ENCODE data around the gene ISCA2.

ISCA2 gene

DNA sequence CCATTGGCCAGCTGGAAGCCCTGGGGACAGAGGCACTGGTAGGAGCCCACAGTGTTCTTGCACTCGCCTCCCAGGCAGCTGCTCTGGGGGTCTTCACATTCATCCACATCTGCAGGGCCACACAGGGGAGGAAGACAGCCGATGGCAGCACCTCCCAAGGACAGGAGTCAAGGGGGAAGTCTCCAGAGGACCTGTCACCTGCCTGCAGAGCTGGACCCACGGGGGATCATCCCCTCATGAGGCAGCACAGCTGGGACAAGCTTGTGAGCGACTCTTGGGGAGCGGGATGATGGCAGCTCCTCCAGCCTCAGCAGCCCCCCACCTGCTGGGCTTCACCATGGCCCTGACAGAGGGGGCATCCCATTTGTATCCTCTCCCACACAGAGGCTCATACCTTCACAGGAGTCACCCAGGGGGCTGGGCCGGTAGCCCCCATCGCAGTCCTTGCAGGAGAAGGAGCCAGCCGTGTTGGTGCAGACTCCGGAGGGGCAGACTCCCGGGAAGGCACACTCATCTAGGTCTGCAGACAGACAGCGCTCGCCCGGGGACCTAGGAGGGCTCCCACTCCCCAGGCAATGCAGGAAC is 15.4 kb downstream of the ISCA2 start:
- no peak for DNase-seq (ENCODE audit: low read depth)

DNA sequence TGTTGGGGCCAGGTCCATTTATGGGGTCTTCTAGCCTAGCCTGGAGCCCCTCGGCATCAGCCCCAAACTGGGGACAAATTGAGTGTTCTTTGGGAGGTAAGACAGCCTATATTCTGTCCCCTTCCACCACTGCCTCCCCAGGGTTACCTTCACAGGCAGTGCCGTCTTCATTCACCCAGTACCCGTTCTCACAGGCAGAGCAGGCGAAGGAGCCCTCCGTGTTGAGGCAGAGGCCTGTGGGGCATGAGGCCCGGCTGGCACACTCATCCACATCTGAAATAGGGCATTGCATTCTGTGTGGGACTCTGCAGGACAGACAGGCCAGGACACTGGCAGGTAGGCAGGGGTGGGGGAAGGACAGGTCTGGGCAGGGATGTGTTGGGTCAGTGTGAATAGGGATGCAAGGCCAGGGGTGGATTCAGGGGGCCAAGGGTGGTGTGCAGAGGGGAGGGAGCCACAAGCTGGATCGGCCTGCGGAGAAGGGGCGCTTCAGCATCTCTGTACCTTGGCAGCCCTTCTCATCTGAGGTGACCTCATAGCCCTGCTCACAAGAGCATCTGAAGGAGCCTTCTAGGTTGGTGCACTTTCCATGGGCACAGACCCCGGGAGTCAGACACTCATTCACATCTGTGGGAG is 16.1 kb downstream of the ISCA2 start:
- no peak for DNase-seq (ENCODE audit: low read depth)

DNA sequence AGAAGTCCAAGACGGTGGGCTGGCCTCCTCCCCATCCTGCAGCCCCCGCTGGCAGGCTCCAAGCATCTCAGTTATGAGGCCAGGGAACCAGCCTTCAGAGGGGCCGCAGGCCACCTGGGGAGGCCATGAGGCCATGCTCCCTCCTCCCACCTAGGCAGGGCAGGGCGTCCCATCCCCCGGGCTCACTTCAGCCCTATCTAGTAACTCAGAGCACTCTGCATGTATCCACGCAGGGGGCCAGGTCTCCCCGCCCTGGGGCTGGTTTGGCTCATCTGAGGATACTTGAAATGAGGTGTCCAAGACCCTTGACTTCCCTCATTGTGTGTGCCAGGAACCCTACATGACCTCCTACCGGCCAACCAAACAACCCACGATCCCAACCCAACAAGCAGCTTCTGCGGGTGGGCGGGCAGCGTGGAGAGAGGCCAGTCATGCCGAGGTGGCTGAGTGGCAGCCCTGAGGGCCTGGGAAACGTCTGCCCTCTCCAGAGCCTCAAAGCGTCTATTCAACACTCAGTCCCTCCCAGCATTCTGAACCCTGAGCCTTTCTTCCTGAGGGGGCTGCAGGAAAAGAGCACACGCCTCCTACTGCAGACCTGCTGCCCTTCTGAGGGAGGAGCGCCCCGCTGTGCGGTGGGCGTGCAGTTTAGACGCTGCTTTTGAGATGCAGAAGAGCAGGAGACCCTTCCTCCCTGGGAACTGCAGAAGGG is 16.8 kb downstream of the ISCA2 start:
- DNase-seq (ENCODE audit: low read depth): no peak

DNA sequence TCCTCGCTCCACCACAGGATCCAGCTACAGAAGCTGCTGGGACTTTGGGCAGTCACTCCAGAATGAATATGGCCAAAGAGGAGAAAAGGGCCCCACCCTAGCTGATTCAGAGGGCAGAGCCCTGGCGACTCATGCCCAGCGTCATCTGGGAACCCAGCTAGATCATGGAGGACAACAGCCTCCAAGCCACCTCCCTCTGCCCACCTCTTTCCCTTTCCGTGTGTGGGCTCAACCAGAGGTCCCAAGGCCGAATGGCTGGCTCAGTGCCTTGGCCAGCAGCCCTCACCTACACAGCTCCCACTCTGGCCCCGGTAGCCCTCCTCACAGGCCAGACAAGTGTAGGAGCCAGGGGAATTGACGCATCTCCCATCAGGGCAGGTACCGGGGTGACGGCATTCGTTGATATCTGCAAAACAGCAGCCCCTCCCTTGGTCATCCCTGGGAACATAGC is 17.4 kb downstream of the ISCA2 start:
- no peak for DNase-seq (ENCODE audit: low read depth)

DNA sequence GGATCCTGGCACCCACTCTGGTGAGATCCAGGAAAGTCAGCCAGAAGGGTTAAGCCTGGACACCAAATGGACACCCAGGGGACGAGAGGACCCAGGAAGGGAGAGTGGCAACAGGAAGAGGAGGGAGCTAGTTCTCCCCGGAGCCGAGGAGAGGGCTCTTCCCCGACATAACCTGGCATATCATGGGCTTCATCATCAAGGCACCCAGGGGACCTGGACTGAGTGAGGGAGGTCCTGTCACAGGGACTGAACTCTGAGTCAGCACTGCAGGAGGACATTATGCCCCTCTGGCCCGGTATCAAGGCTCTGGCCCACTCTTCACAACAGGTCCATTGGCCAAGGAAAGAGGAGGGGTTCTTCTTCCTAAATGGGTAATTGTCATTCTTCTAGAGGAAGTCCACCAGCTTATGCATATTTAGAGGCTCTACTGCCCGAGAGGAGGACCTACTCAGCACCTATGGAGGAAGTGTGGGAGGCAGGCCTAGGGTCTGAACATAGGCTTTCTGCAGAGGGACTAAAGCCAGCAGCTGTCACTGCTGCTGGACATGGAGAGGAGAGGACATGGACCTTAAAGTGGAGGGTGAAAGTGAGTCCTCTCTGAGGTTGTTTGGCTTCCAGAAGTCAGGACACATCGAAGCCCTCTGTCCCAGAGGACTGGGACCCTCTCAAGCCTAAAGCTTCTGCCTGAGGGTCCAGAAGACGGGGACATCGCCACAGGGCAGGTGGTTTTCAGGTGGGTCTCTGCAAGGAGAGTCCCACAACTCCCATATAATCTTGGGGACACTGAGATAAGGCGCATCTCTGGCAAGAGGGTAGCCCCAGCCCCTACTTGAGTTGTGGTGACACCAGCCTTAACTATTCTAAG is 18.6 kb downstream of the ISCA2 start:
- no peak for DNase-seq (ENCODE audit: low read depth)

DNA sequence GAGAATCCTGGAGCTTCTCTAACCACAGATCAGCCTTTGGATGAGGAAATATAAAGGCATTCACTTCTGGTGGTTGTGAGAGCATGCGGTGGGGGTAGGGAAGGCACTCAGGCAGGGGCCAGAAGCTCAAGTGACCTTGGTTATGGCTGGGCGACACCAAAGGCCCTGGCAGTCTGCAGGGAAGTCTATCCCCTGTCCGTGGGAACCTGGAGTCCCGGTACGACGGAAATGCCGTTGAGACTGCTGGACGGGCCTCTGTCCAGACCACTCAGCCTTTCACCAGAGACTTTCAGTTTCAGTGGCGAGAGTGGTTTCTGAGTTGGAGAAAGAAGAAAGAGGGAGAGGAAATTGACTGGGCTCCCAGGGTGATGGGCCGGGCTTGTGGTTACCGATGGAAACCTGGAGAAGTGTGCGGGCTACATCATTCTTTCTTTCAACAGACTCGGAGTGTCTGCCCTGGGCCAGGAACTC is 20.9 kb downstream of the ISCA2 start:
- no peak for DNase-seq (ENCODE audit: low read depth)

DNA sequence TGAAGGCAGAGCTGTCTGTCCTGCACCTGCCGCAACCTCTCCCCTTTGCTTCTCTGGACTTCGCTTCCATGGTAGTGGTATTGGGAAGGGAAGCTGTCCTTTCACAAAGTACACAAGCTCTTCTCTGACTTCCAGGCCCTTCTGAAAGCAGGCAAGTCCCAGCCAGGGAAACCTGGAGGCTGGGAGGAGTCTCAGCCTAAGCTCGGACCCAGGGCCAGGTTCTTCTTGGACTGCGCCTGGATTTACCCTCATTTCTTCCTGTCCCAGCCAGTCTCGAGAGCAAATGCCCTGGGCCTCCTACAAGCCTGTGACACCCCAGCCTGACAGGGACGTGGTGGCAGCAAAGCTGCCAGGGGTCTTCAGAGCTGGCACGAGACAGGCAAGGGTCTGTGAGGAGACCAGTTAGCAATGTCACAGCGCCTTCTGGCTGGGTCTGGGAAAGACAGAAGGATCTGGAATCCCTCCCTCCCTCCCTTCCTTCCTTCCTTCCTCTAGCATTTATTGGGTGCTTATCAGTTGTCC is 22.4 kb downstream of the ISCA2 start:
- DNase-seq (ENCODE audit: low read depth): no peak

DNA sequence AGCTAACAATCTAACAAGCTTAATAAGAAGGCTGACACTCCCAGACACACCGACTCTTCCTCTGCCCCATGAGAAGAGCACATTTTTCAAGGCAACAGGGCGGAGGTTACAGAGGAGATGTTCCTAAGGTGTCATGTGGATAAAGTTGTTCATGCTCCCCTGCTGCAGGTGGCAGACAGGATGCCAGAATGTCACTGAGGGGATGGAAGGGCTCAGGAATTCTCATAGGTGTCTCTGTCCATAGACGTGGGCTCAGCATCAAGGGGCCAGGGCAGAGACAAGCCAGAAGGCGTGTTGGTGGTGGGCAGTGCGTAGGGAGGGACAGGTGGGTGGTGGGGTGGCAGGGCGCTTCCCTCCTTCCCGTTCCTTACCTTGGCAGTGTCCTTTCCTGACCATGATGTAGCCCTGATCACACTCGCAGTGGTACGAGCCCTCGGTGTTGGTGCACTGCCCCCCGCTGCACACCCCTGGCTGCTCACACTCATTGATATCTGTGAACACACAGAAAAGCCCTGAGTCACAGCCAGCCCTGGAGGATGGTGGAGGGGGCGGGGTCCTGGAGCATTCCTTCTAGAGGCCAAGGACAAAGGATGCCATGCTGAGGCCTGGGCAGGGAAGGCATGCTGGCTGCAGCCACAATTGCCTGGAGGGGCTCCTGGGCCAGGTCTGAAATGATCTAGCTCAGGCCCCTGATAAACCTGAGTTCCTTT is 23.0 kb downstream of the ISCA2 start:
- DNase-seq (ENCODE audit: low read depth): no peak

DNA sequence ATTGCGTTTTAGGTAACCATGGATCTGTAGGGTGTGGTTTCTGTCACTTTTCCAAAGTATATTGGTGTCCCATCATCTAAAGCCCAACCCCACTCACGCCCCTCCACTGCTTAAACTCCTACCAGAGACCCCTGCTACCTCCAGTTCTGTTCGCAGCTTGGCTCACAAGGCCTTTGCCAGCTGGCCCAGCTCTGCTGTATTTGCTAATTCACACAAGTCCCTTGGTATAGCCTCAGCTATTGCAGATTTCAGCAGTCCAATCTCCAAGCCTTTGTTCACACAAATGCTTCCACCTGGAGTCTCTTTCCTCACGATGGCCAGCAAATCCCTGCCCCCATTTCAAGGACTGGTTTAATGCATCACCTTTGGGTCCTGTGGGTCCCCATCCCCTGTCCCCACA is 24.2 kb downstream of the ISCA2 start:
- DNase-seq (ENCODE audit: low read depth): no peak

DNA sequence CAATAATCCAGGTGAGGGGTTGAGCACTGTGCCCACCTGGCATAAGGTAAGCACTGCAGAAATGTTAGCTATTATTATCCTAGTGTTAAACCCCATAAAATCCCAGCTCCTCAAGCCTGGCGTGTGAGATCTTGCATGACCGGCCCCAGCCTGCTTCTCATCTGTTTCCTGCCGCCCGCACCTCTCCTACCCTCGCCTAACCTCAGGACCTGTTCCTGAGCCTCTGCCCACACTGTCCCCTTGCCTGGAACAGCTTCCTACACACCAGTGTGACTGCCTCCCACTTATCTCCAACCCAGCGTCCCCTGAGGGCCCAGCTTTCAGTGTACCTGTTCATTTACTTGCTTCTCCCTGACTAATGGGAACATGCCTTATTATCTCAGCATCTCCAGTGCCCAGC is 24.7 kb downstream of the ISCA2 start:
- no peak for DNase-seq (ENCODE audit: low read depth)

DNA sequence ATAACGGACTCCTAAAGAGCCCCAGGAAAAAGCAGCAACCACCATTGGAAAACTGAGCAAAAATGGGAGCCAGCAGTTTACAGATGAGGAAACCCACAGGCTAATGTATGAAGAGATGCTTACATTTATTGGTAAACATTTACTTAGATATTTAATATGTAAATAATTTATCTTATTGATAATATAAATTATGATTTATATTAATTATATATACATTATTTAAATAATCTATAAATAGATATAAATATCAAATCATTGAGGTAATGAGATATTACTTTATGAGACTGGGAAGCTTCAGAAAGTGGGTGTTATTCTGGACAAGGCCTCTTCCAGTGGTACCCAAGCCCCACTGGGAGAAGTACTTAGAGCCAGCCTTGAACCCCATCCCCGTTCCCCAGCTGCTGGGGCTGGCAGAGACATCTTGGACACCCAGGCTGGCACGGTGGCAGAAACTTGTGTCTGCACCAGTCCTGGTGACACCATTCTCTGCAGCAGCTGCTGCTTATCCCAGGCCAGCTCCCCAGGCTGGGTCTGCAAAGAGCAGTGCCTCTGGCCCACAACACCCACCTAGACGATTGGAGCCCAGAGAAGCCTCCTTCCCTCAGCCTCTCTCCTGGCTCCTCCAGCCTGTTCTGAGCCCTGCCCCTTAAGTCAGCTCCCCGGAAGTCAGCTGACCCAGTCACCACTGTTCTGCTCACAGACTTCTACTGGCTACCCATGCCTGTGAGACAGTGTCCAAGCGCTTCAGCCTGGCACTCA is 25.9 kb downstream of the ISCA2 start:
- no peak for DNase-seq (ENCODE audit: low read depth)

DNA sequence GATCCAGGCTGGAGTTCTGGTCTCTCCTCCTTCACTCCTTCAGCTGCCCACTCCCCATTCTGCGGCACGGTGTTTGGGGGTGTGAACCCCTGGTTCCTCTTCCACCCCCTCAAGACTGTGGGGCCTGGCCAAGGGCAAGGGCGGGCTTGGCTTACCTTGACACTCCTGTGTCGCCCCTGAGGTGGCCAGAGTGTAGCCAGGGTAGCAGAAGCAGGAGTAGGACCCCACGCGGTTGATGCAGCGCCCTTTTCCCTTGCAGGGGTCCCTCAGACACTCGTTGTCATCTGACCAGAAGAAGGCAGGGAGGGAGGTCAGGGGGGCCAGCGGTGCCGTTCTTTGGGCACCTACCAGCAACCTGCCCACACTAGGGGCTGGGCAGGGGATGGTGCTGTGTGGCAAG is 28.2 kb downstream of the ISCA2 start:
- no peak for DNase-seq (ENCODE audit: low read depth)

DNA sequence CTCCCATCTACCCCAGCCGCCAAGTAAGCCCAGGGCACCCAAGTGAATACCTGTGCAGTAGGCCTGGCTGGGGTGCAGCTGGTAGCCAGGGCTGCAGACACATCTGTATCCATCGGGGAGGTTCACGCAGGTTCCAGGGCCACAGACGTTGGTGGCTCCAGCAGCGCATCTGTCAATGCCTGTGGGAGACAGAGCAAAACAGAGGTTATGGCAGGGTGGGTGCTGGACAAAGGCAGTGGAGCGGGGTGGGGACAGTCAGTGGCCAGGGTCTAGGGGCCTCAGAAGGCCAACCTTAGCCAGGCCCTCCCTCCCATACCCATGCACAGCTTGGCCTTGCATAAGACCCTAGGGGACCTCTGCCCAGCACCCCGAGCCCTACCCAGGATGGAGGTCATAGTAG is 29.2 kb downstream of the ISCA2 start:
- no peak for DNase-seq (ENCODE audit: low read depth)

DNA sequence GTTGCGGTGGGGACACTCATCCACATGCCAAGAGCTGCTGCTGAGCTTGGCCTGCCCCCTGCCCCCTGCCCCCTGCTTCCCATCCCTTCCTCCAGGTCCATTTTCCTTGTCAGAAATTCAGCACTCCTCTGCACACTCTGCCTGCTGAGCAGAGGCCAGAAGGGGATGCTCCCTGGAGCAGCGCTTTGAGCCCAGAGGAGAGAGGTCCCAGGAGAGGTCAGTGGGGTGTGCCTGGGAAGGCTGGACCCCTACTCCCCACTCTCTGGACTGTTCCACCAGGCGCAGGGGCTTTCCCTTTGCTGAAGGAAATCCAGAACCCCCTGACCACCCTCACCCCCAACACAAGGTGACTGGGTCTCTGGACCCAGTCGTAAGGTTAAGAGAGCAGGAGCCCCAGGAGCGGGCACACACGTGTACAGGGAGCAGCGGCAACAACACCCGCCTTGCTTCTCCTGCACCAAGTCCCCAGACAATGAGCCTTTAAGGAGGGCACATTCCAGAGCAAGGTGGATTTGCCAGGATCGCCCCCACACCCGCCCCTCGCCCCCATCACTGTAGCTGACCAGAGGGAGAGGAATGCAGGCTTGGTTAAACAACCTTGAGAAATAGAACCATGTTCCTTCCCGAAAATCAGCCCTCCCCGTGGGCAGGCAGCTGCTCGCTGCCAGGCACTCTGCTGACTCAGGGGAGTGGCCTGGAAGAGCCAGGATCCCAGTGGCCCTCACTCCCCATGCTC is 30.7 kb downstream of the ISCA2 start:
- no peak for DNase-seq (ENCODE audit: low read depth)

DNA sequence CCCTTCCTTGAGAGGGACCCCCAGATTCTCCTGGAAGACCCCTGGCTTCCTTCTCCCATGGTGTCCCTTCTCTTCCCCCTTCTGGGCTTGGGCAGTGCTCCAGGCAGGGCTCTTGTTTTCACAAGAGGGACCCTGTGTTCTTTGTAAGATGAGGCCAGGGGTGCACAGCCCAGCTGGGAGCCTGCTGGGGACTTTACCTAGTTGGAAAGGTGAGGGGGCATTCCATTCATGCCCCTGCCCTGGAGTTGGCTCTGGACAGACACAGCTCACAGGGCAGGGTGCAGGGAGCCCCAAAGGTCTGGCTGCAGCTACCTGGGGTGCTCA is 31.2 kb downstream of the ISCA2 start:
- no peak for DNase-seq (ENCODE audit: low read depth)

DNA sequence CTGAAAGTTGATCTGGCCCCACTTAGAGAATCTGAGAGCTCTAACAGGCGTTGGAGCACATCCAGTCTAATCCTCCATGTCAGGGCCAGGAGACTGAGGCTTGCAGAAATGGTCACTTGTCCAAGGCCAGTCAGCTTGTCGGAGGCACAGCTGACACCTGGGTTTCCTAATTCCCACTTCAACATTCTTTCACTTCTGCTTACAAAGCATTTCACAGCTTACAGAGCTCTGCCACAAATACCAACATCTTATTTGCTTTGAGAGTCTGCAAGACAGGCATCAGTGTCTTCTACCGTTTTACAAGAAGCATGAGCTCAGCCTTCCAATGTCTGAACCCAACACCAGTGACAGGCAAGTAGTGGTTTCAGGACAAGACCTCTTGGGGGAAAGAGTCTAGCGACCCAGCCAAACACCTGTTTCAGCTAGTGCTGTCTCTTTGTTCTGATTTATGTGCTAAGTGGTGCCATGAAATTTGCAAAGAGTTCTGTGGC is 31.8 kb downstream of the ISCA2 start:
- no peak for DNase-seq (ENCODE audit: low read depth)

DNA sequence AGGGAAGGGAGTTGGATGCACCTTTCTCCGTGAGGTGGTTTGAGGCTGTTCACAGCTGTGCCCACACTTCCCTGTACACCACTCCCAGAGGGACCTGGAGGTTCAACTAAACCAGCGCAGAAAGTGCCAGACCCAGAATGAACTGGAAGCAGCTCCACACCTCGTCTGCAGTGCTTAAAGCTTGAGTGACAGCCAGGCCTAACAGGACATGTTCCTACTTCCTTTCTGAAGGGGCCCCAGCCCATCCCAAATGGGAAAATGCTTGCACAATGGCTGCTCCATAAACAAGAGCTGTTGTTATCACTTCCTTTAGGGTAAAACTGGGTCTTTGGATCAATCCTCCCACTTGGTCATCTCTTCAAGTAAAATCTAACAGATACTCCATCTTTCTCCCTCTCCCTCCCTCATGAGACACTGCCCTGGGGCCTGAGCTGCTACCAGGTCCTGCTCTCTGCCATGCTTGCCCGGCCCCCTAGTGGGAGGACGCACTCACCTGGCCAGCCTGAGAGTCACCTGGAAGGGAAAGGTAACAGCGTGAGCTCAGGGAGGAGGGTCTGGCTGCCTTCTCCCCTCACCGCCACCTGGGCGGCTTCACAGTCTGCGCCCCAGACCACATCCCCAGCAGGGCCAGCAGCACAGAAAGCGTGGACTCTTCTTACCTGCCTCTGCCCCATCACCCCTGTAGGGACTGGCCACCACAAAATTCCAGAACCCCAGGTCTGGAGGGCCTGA is 33.5 kb downstream of the ISCA2 start:
- no peak for DNase-seq (ENCODE audit: low read depth)

DNA sequence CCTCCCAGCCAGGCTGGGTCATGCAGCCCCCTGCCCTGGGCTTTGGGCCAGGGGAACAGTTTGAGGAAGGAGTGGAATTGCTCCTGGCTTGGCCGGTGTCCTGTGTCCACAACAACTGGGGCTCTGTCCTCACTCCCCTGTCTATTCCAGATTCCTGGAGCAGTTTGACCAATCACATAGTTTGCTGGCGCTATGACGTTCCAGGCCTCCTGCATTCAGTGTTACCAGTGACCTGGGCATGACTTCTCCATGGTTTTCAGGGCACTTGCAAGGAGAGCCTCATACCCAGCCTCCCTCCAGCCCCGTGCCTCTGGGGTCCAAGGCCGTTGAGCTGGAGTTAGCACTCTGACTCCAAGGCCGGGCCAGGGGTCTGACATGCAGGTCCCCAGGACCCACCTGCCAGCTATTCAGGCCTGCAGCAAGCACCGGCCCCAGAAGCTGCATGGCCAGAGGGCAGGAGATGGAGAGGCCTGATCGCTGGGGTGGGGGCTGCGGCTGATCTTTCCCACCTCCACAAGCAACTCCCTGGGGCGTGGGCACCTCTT is 34.2 kb downstream of the ISCA2 start:
- no peak for DNase-seq (ENCODE audit: low read depth)

DNA sequence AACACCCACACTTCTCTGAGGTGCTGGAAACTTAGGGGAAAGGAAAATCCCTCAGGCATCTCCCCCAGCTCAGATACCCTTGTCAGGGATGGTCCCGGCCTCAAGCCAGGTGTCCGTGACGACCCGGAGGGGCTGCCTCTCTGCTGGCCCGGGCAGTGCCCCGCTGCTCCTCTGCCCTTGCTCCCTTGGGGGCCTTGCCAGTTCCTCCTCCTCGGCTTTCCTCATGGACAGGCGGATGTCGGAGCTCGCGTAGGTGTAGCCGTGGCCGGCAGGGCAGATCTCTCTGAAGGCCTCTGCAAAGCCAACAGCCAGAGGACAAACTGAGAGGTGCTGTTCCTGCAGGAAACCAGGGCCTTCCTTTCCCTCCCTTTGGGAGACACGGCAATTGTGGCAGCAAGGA is 34.8 kb downstream of the ISCA2 start:
- no peak for DNase-seq (ENCODE audit: low read depth)

Measured in GM04503 (cell line).